ENCODE data around the gene ADORA2A. TPM values are rescaled to one million over a fixed set of nuclear protein-coding genes. Genes with fewer than 3 reads are reported as not detected.

The ADORA2A gene
- total and polyA plus RNA-seq, 2 of the 8 experiments (the other 6 are each of a cell fraction or from before 2014, with no cell fraction given), result 7.1 to 20.3 TPM

DNA sequence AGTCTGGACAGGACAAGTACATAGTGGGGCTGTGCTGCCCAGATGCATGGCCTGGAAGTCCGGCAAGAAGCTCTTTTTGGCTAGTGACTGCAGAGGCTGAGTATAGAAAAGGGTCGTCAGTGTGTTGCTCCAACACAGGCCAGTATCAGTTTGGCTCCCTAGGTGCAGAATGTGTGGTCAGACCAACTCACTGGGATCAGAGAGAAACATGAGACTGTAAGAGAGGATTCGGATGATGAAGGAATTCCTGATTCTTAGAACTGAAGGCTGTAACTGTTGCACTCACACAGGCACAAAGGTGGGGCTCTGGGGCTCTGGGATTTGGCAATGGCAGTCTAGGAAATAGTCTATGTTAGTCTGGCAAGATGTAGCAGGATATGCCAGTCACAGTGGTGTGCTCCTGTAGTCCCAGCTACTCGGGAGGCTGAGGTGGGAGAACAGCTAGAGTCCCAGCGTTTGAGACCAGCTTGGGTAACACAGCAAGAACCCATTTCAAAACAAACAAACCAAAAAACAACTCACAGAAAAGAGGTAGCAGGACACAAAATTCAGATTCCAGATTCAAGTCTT is 56.7 kb downstream of the ADORA2A start:
- H3K18ac ChIP-seq (ENCODE audit: extremely low read depth, low read length), result no peak overlapping the region
- CTCF ChIA-PET (ENCODE audit: partially characterized antibody), result interaction anchor here (0.5 to 2.1 kb wide), 9 partner anchors 9 to 52 kb away, joined by 3 to 9 read pairs (median 3); no protein-coding TSS in a partner anchor
- H3K4me1 ChIP-seq (replicated peaks in 1 of 4; ENCODE audit: control insufficient read depth in 3 of 4, insufficient read depth in 4 of 4, low read length in 3 of 4), result no peaks in the 10 kb centered on the region; a peak in 2 of 7 replicates
- no peak overlapping the region for H3K4me3 ChIP-seq (ENCODE audit: extremely low read depth in 1 of 4, insufficient read depth in 2 of 4, low read depth in 3 of 4, low read length in 4 of 4)
- no peak overlapping the region for H3K23ac ChIP-seq (ENCODE audit: insufficient read length)
- H4K91ac ChIP-seq (replicated peaks; ENCODE audit: insufficient read length, low read length), result no peak overlapping the region
- H3K27me3 ChIP-seq (replicated peaks in 1 of 4; ENCODE audit: control insufficient read depth in 3 of 4, extremely low read depth in 1 of 4, insufficient read depth in 3 of 4, low read length in 3 of 4), result no peaks in the 10 kb centered on the region
- DNase-seq (ENCODE audit: low read depth in 1 of 2, low spot score in 2 of 2) (no peak), FAIRE-seq (no peak)
- H3K79me1 ChIP-seq (ENCODE audit: low read depth, low read length), result no peaks in the 10 kb centered on the region
- no peak overlapping the region for H2BK120ac ChIP-seq (replicated peaks; ENCODE audit: low read depth, low read length)
- H2AFZ ChIP-seq (ENCODE audit: low read length), result no peak overlapping the region
- H4K8ac ChIP-seq (ENCODE audit: extremely low read depth, insufficient read depth, low read length), result no peak overlapping the region
- no peak overlapping the region for H4K5ac ChIP-seq (ENCODE audit: insufficient read length, low read depth, low read length)
- no peaks in the 10 kb centered on the region for H3K79me2 ChIP-seq (ENCODE audit: control insufficient read depth in 1 of 2, insufficient read depth in 2 of 2, low read length in 2 of 2)
- no peaks in the 10 kb centered on the region for H3K36me3 ChIP-seq (ENCODE audit: control insufficient read depth in 2 of 4, insufficient read depth in 4 of 4, low read length in 3 of 4)
- H3K14ac ChIP-seq (ENCODE audit: insufficient read length), result no peak overlapping the region
- WGBS, 2 experiments (ENCODE audit: extremely low coverage in 1 of 2, insufficient coverage in 1 of 2, insufficient read length in 1 of 2, insufficient replicate concordance in 2 of 2, low coverage in 1 of 2, low lambda C conversion rate in 2 of 2, missing lambda C conversion rate in 1 of 2), result 81% methylated on average over 5 of the region's 5 CpGs; no CpG with 5 or more reads in 1 of the 2 experiments
- H3K9ac ChIP-seq (replicated peaks in 1 of 4; ENCODE audit: extremely low read depth in 1 of 4, low read depth in 3 of 4, low read length in 3 of 4), result no peak overlapping the region
- no peak overlapping the region for H3K4ac ChIP-seq (replicated peaks; ENCODE audit: insufficient read length, low read depth, low read length)
- no peak overlapping the region for H3K27ac ChIP-seq (ENCODE audit: low read depth, low read length)
- H3K4me2 ChIP-seq (ENCODE audit: insufficient read depth in 1 of 2, low read depth in 2 of 2, low read length in 2 of 2), result no peak overlapping the region
- H2BK12ac ChIP-seq (ENCODE audit: low read depth, low read length), result no peak overlapping the region
- H2AK5ac ChIP-seq (ENCODE audit: low read depth, low read length), result no peak overlapping the region
- no peak overlapping the region for H2BK5ac ChIP-seq (ENCODE audit: low read depth, low read length)
- H3K23me2 ChIP-seq (ENCODE audit: low read depth, low read length), result no peaks in the 10 kb centered on the region
- H3K56ac ChIP-seq (replicated peaks; ENCODE audit: insufficient read length, low read depth, low read length), result no peak overlapping the region
- no peaks in the 10 kb centered on the region for H4K20me1 ChIP-seq (replicated peaks in 1 of 2; ENCODE audit: control insufficient read depth in 1 of 2, insufficient read depth in 2 of 2, low read length in 2 of 2)
- no peaks in the 10 kb centered on the region for H3K9me3 ChIP-seq (ENCODE audit: insufficient read depth in 2 of 2, low read depth in 1 of 2, low read length in 1 of 2)
- no peak overlapping the region for H2BK15ac ChIP-seq (ENCODE audit: low read length)
- POLR2A ChIA-PET (ENCODE audit: partially characterized antibody), result interaction anchor here (1.2 kb wide), 1 partner anchor 60 kb away, joined by 4 read pairs; no protein-coding TSS in a partner anchor
- no peak overlapping the region for H2BK20ac ChIP-seq (ENCODE audit: low read length)
- TF ChIP-seq GTF2F1 (IDR thresholded peaks at IDR 0.05; ENCODE audit: borderline replicate concordance, low read depth, low read length) (no peak), EZH2 (IDR thresholded peaks at IDR 0.05; ENCODE audit: low read depth, low read length, severe bottlenecking) (no peak), JUND (IDR thresholded peaks at IDR 0.05; ENCODE audit: low read length) (no peak), CHD2 (IDR thresholded peaks at IDR 0.05; ENCODE audit: low read length) (no peak), EGR1 (IDR thresholded peaks at IDR 0.05; ENCODE audit: borderline replicate concordance, low read depth, low read length) (no peak), TAF7 (optimal IDR thresholded peaks at IDR 0.05; ENCODE audit: borderline replicate concordance, low read depth, low read length) (no peak), ATF2 (IDR thresholded peaks at IDR 0.05; ENCODE audit: low read length) (no peak), USF2 (IDR thresholded peaks at IDR 0.05; ENCODE audit: low read length) (no peak), POLR2A (IDR thresholded peaks at IDR 0.05; ENCODE audit: control extremely low read depth in 1 of 2, low read depth in 2 of 2, low read length in 2 of 2) (no peak), SAP30 (IDR thresholded peaks at IDR 0.05; ENCODE audit: insufficient read depth, insufficient replicate concordance, low read length) (no peak)
